H1 (cell line): ENCODE results near the gene ASCL2. TPM values are rescaled to one million over a fixed set of nuclear protein-coding genes. Genes with fewer than 3 reads are reported as not detected.

ENCODE experiments used
- CTCF ChIA-PET: fragments of 300-600 bp; sonication (Branson Sonifier 250); formaldehyde crosslinking; loops from one replicate; lab custom pipeline; 2021; ENCODE audit not compliant: partially characterized antibody; lab: Charles Lee
- POLR2A ChIA-PET: fragments of 300-600 bp; sonication (Branson Sonifier 250); formaldehyde crosslinking; loops from one replicate; lab custom pipeline; 2021; ENCODE audit warnings: inconsistent platforms; ENCODE audit not compliant: partially characterized antibody; lab: Charles Lee
- DNase-seq, 2 experiments: peaks; one replicate each; pipeline versions ENCODE4 v3.0.0 to v3.0.0-alpha.2; 2010 to 2022; ENCODE audit warnings: low spot score in 2 of 2, low read depth in 1 of 2, mixed read lengths in 1 of 2
- FAIRE-seq: peaks from 2 replicates; lab custom pipeline; 2011; peaks lifted over from hg19 to GRCh38; lab: Jason Lieb, UNC
- H2AFZ ChIP-seq: 2 replicates; pipeline ENCODE4 v1.8.1; 2012; ENCODE audit warnings: low read length, inconsistent platforms
- H2AK5ac ChIP-seq: 2 replicates; pipeline ENCODE4 v1.6.1; 2013; ENCODE audit warnings: low read depth, low read length
- H2BK120ac ChIP-seq: replicated peaks from 2 replicates; pipeline ENCODE3; 2013; ENCODE audit warnings: low read depth, low read length, inconsistent platforms
- H2BK12ac ChIP-seq: 2 replicates; pipeline ENCODE4 v1.6.1; 2013; ENCODE audit warnings: low read depth, low read length
- H2BK15ac ChIP-seq: 2 replicates; pipeline ENCODE4 v1.6.1; 2013; ENCODE audit warnings: low read length
- H2BK20ac ChIP-seq: 2 replicates; pipeline ENCODE4 v1.6.1; 2013; ENCODE audit warnings: low read length
- H2BK5ac ChIP-seq: 2 replicates; pipeline ENCODE4 v1.6.1; 2013; ENCODE audit warnings: low read depth, low read length
- H3K14ac ChIP-seq: 2 replicates; pipeline ENCODE4 v1.6.1; 2013; ENCODE audit warnings: inconsistent platforms; ENCODE audit not compliant: insufficient read length
- H3K18ac ChIP-seq: 2 replicates; pipeline ENCODE4 v1.6.1; 2013; ENCODE audit warnings: low read length; ENCODE audit errors: extremely low read depth
- H3K23ac ChIP-seq: 2 replicates; pipeline ENCODE4 v1.6.1; 2013; ENCODE audit warnings: inconsistent platforms; ENCODE audit not compliant: insufficient read length
- H3K23me2 ChIP-seq: 2 replicates; pipeline ENCODE4 v1.6.1; 2013; ENCODE audit warnings: low read depth, low read length
- H3K27ac ChIP-seq: 2 replicates; pipeline ENCODE4 v1.6.1; 2011; ENCODE audit warnings: low read depth, low read length, inconsistent platforms
- H3K27me3 ChIP-seq, 4 experiments: replicated peaks in 1 of 4; 1 replicate in 1 of 4; 2 replicates in 3 of 4; pipeline versions ENCODE4 v1.6.1 to v1.8.1; 2011 to 2013; ENCODE audit warnings: low read length in 3 of 4, mild to moderate bottlenecking in 3 of 4, inconsistent platforms in 2 of 4, mixed read lengths in 2 of 4, moderate library complexity in 1 of 4; ENCODE audit not compliant: control insufficient read depth in 3 of 4, insufficient read depth in 3 of 4; ENCODE audit errors: extremely low read depth in 1 of 4
- H3K36me3 ChIP-seq, 4 experiments: 2 replicates each; pipeline versions ENCODE4 v1.6.1 to v1.8.1; 2011 to 2013; ENCODE audit warnings: mild to moderate bottlenecking in 4 of 4, low read length in 3 of 4, moderate library complexity in 2 of 4, control low read depth in 1 of 4, inconsistent platforms in 1 of 4; ENCODE audit not compliant: insufficient read depth in 4 of 4, control insufficient read depth in 2 of 4
- H3K4ac ChIP-seq: replicated peaks from 2 replicates; pipeline ENCODE3; 2013; ENCODE audit warnings: low read length, low read depth, mixed read lengths, inconsistent platforms; ENCODE audit not compliant: insufficient read length
- H3K4me1 ChIP-seq, 4 experiments: replicated peaks in 1 of 4; 1 replicate in 1 of 4; 2 replicates in 3 of 4; pipeline versions ENCODE4 v1.6.1 to v1.8.1; 2011 to 2013; ENCODE audit warnings: low read length in 3 of 4, inconsistent platforms in 2 of 4, mixed read lengths in 1 of 4; ENCODE audit not compliant: insufficient read depth in 4 of 4, control insufficient read depth in 3 of 4
- H3K4me2 ChIP-seq, 2 experiments: 2 replicates each; pipeline versions ENCODE4 v1.6.1 to v1.8.1; 2011 to 2013; ENCODE audit warnings: low read depth in 2 of 2, low read length in 2 of 2, control low read depth in 1 of 2, inconsistent platforms in 1 of 2, mild to moderate bottlenecking in 1 of 2; ENCODE audit not compliant: insufficient read depth in 1 of 2
- H3K4me3 ChIP-seq, 4 experiments: fragments of 200-600, 300-600 bp in 1 of 4; sonication (generic), shearing (Covaris generic), sonication (Bioruptor Twin) in 1 of 4; 2 replicates each; pipeline versions ENCODE4 v1.5.1 to v1.8.1; 2011 to 2016; ENCODE audit warnings: low read length in 4 of 4, low read depth in 3 of 4, control low read depth in 2 of 4, inconsistent platforms in 2 of 4, mild to moderate bottlenecking in 2 of 4, mixed read lengths in 1 of 4, moderate library complexity in 1 of 4; ENCODE audit not compliant: insufficient read depth in 2 of 4; ENCODE audit errors: extremely low read depth in 1 of 4
- H3K56ac ChIP-seq: replicated peaks from 2 replicates; pipeline ENCODE3; 2013; ENCODE audit warnings: low read depth, mild to moderate bottlenecking, mixed read lengths, low read length, inconsistent platforms; ENCODE audit not compliant: insufficient read length
- H3K79me1 ChIP-seq: 2 replicates; pipeline ENCODE4 v1.6.1; 2013; ENCODE audit warnings: low read depth, low read length, control low read depth
- H3K79me2 ChIP-seq, 2 experiments: 2 replicates each; pipeline versions ENCODE4 v1.6.1 to v1.8.1; 2012 to 2013; ENCODE audit warnings: low read length in 2 of 2, mild to moderate bottlenecking in 2 of 2, inconsistent platforms in 1 of 2; ENCODE audit not compliant: insufficient read depth in 2 of 2, control insufficient read depth in 1 of 2
- H3K9ac ChIP-seq, 4 experiments: replicated peaks in 1 of 4; 1 replicate in 1 of 4; 2 replicates in 3 of 4; pipeline versions ENCODE4 v1.6.1 to v1.8.1; 2011 to 2013; ENCODE audit warnings: low read depth in 3 of 4, low read length in 3 of 4, control low read depth in 2 of 4, mild to moderate bottlenecking in 2 of 4, moderate library complexity in 2 of 4, inconsistent platforms in 1 of 4; ENCODE audit errors: extremely low read depth in 1 of 4
- H3K9me3 ChIP-seq, 2 experiments: 2 replicates each; pipeline versions ENCODE4 v1.6.1 to v1.8.1; 2012 to 2013; ENCODE audit warnings: mild to moderate bottlenecking in 2 of 2, moderate library complexity in 2 of 2, control low read depth in 1 of 2, inconsistent platforms in 1 of 2, low read depth in 1 of 2, low read length in 1 of 2, mixed read lengths in 1 of 2; ENCODE audit not compliant: insufficient read depth in 2 of 2
- H4K20me1 ChIP-seq, 2 experiments: replicated peaks in 1 of 2; 2 replicates each; pipeline versions ENCODE3 to v1.8.1; 2011 to 2013; ENCODE audit warnings: inconsistent platforms in 2 of 2, low read length in 2 of 2, mild to moderate bottlenecking in 1 of 2; ENCODE audit not compliant: insufficient read depth in 2 of 2, control insufficient read depth in 1 of 2
- H4K5ac ChIP-seq: 2 replicates; pipeline ENCODE4 v1.6.1; 2013; ENCODE audit warnings: low read length, low read depth, mixed read lengths, inconsistent platforms; ENCODE audit not compliant: insufficient read length
- H4K8ac ChIP-seq: 2 replicates; pipeline ENCODE4 v1.8.0; 2013; ENCODE audit warnings: mild to moderate bottlenecking, moderate library complexity, low read length, inconsistent platforms; ENCODE audit not compliant: insufficient read depth; ENCODE audit errors: extremely low read depth
- H4K91ac ChIP-seq: replicated peaks from 2 replicates; pipeline ENCODE3; 2013; ENCODE audit warnings: low read length, mixed read lengths, inconsistent platforms; ENCODE audit not compliant: insufficient read length
- ASH2L ChIP-seq: fragments of 200-600, 300-600 bp; sonication (generic); IDR thresholded peaks from one replicate; pipeline ENCODE4 v1.7.1; 2017; ENCODE audit warnings: low read length
- CBX8 ChIP-seq: fragments of 300-800, 300-1000 bp; sonication (generic); IDR thresholded peaks from 2 replicates; pipeline ENCODE4 v1.7.1; 2016; ENCODE audit warnings: low read depth, low read length, borderline replicate concordance
- CREB1 ChIP-seq: IDR thresholded peaks from 2 replicates; pipeline ENCODE4 v1.6.1; 2012; ENCODE audit warnings: inconsistent platforms
- EGR1 ChIP-seq: IDR thresholded peaks from 2 replicates; pipeline ENCODE4 v1.6.1; 2011; ENCODE audit warnings: low read depth, low read length, borderline replicate concordance
- HDAC2 ChIP-seq, 2 experiments: fragments of 300-600 bp in 1 of 2; sonication (generic) in 1 of 2; IDR thresholded peaks; 2 replicates each; pipeline ENCODE4 v1.6.1; 2011 to 2012; ENCODE audit warnings: low read depth in 2 of 2, low read length in 2 of 2, mild to moderate bottlenecking in 2 of 2, moderate library complexity in 2 of 2, borderline replicate concordance in 1 of 2, inconsistent platforms in 1 of 2
- POLR2AphosphoS5 ChIP-seq: IDR thresholded peaks from 2 replicates; pipeline ENCODE4 v1.6.1; 2011; ENCODE audit warnings: low read depth, low read length
- RAD21 ChIP-seq, 2 experiments: IDR thresholded peaks in 1 of 2; conservative IDR thresholded peaks in 1 of 2; 2 replicates each; pipeline ENCODE4 v1.6.1; 2011; ENCODE audit warnings: low read depth in 2 of 2, low read length in 2 of 2, improper control_type of control experiment in 1 of 2, inconsistent platforms in 1 of 2, mild to moderate bottlenecking in 1 of 2, moderate library complexity in 1 of 2
- RNF2 ChIP-seq: fragments of 200-900, 300-1000 bp; sonication (generic); IDR thresholded peaks from 2 replicates; pipeline ENCODE4 v1.7.1; 2016; ENCODE audit warnings: borderline replicate concordance, low read depth, mild to moderate bottlenecking, antibody characterized with exemption, low read length; ENCODE audit not compliant: poor library complexity, severe bottlenecking; ENCODE audit errors: missing control alignments
- TAF1 ChIP-seq: IDR thresholded peaks from 2 replicates; pipeline ENCODE4 v1.6.1; 2011; ENCODE audit warnings: mild to moderate bottlenecking, low read depth, low read length
- YY1 ChIP-seq: IDR thresholded peaks from 2 replicates; pipeline ENCODE4 v1.6.1; 2011; ENCODE audit warnings: low read depth, mild to moderate bottlenecking, low read length
- WGBS, 2 experiments: shearing (Covaris generic) in 1 of 2; methylation state at CpG; one replicate each; pipeline versions ENCODE4 v1.1.6 to v1.1.7; 2013 to 2015; ENCODE audit warnings: low lambda C conversion rate in 2 of 2, mixed read lengths in 2 of 2, inconsistent platforms in 1 of 2, low coverage in 1 of 2, missing lambda C conversion rate in 1 of 2; ENCODE audit not compliant: insufficient replicate concordance in 2 of 2, insufficient coverage in 1 of 2, insufficient read length in 1 of 2; ENCODE audit errors: extremely low coverage in 1 of 2, missing lambda C conversion rate in 1 of 2; 5-methylcytosine and 5-hydroxymethylcytosine counted together
- polyA plus RNA-seq, 7 experiments: library from polyadenylated mRNA; depleted of rRNA in 3 of 7; stranded (reverse) in 5 of 7; unstranded in 2 of 7; fragments of >200 nt in 5 of 7; fragments of 200-250 nt in 2 of 7; gene quantifications; 1 replicate in 5 of 7; 2 replicates in 1 of 7; 4 replicates in 1 of 7; pipeline versions ENCODE4 v1.2.1 to v1.2.3, GENCODE V29; 2011 to 2013; ENCODE audit warnings: missing spikeins in 2 of 7, mixed read lengths in 2 of 7
- total RNA-seq: library from RNA; stranded (reverse); fragmentation: NEBNext Ultra II Directional; extraction: Animal tissue kit (Norgen Biotek cat#: 25700); gene quantifications from 2 replicates; pipeline ENCODE4 v1.2.1, GENCODE V29; 2021
- TF ChIP-seq, protein P1 (sequence below): IDR thresholded peaks from 2 replicates; pipeline ENCODE4 v1.6.1; 2011; ENCODE audit warnings: low read length, improper control_type of control experiment

Gene ASCL2
- total and polyA plus RNA-seq, 2 of the 8 experiments (the other 6 are each of a cell fraction or from before 2014, with no cell fraction given): 0.51 to 0.56 TPM

DNA sequence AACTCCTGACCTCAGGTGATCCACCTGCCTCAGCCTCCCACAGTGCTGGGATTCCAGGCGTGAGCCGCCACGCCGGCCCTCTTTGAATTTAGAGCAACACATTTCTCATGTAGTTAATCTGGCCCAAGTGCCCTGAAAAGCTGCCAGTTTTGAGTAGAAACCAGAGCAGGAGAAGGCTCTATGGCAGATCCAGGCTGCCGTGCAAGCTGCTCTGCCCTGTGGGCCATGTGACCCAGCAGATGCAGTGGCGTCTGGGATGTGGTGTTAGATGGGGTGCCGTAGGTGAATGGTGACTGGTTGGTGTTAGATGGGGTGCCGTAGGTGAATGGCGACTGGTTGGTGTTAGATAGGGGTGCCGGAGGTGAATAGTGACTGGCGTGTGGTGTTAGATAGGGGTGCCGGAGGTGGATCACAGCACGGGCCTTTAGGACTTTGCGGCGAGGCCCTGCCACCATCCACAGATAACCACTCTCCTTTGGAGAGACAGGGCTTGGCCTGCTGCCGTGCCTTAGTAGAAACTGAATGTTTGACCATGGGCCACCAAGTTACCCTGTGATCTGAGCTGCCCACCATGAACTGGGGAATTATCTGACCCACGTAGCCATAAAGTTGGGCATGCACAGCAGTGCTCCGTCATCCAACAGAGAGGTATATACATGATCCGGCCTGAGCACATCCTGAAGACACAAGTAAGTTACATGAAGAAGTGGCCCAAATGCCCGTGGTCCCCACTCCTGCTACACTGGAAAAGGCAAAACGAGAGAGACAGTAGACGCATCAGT, 32.7 kb downstream of the ASCL2 start:
- Histone ChIP-seq H3K4me3 (no peak overlapping the region), H3K9me3 (no peaks in the 10 kb centered on the region; a peak in 1 of 4 replicates), H2BK20ac (no peak overlapping the region), H3K4me2 (no peak overlapping the region), H3K14ac (no peak overlapping the region), H3K56ac (no peak overlapping the region), H3K9ac (no peak overlapping the region), H2BK15ac (no peak overlapping the region), H3K18ac (no peak overlapping the region), H2AK5ac (no peak overlapping the region), H3K79me1 (no peaks in the 10 kb centered on the region), H2BK120ac (no peak overlapping the region), H2AFZ (no peak overlapping the region), H3K36me3 (no peaks in the 10 kb centered on the region), H3K4me1 (peaks cover 0 to 4% (median 2%) of the 10 kb centered on the region in 4 experiments; a peak in 2 of 7 replicates), H2BK12ac (no peak overlapping the region), H3K27ac (no peak overlapping the region), H4K20me1 (peaks cover 0 to 2% of the 10 kb centered on the region in 2 experiments), H3K4ac (no peak overlapping the region), H4K5ac (no peak overlapping the region), H3K23me2 (no peaks in the 10 kb centered on the region), H3K23ac (no peak overlapping the region), H4K8ac (no peak overlapping the region), H3K79me2 (no peaks in the 10 kb centered on the region), H4K91ac (no peak overlapping the region), H3K27me3 (0 out of 7 replicates have a peak, but pooled peaks cover 0 to 2% (median under 1%) of the 10 kb centered on the region in 4 experiments), H2BK5ac (no peak overlapping the region)
- 89% methylated on average over 22 of the region's 22 CpGs; no CpG with 5 or more reads in 1 of the 2 experiments for WGBS, 2 experiments
- no peak for FAIRE-seq
- ChIA-PET CTCF (interaction anchor here (1.6 kb wide), 1 partner anchor 14 kb away, joined by 3 read pairs; no protein-coding TSS in a partner anchor), POLR2A (no interaction called here)
- no peak for DNase-seq
- TF ChIP-seq RNF2: no peak
- TF ChIP-seq TAF1: no peak
- TF ChIP-seq RAD21 (IDR thresholded peaks at IDR 0.05 in 1 of 2, conservative IDR thresholded peaks at IDR 0.05 in 1 of 2; ENCODE audit: low read depth in 2 of 2, low read length in 2 of 2): no peak
- no peak for TF ChIP-seq HDAC2 (IDR thresholded peaks at IDR 0.05; ENCODE audit: borderline replicate concordance in 1 of 2, low read depth in 2 of 2, low read length in 2 of 2)
- TF ChIP-seq YY1: no peak
- no peak for TF ChIP-seq CBX8
- TF ChIP-seq POLR2AphosphoS5: no peak
- TF ChIP-seq ASH2L: no peak
- TF ChIP-seq, protein P1, sequence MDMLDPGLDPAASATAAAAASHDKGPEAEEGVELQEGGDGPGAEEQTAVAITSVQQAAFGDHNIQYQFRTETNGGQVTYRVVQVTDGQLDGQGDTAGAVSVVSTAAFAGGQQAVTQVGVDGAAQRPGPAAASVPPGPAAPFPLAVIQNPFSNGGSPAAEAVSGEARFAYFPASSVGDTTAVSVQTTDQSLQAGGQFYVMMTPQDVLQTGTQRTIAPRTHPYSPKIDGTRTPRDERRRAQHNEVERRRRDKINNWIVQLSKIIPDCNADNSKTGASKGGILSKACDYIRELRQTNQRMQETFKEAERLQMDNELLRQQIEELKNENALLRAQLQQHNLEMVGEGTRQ: no peak
- TF ChIP-seq CREB1: no peak
- TF ChIP-seq EGR1: no peak
